HG03060 (cell line): ENCODE data around the gene PKIG.
"Not testable (repeated sequence)": the region's sequence is repeated elsewhere in the genome, so short reads cannot be mapped to it uniquely, and the experiment has no call there.

Source experiments
- ATAC-seq: cut with Tn5 transposase; IDR thresholded peaks from one replicate; pipeline ENCODE4 v1.9.1; 2021; ENCODE audit warnings: low read depth, moderate number of reproducible peaks; ENCODE audit not compliant: unreplicated experiment

PKIG gene

DNA sequence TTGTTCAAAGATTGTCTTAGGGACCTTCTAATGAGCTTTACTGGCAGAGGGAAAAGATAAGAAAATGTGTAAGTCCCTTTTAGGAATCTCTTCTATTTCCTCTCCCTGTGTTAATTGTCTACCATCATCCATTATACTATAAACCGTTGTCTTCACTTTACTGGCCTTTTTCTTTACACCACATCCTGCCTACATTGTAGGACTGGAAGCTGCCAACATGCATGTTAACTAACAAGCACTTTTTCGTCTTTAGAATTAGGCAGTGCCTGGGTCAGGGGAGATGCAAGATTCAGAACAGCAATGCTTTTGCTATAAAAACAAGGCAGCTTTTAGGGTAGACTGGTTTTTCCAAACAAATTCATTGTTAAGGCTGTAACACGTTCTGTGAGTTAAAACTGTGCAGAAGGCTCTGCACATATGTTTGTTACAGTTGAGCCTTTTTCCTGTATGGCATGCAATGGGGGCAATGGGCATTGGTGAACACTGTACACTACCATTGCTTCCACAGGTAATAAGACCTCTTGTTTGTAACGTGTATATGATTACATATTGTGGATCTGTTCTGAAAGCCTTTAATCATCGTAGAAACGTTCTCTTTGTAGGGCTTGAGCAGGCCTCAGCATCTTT lies 10.9 kb upstream of the PKIG start:
- no peak for ATAC-seq

DNA sequence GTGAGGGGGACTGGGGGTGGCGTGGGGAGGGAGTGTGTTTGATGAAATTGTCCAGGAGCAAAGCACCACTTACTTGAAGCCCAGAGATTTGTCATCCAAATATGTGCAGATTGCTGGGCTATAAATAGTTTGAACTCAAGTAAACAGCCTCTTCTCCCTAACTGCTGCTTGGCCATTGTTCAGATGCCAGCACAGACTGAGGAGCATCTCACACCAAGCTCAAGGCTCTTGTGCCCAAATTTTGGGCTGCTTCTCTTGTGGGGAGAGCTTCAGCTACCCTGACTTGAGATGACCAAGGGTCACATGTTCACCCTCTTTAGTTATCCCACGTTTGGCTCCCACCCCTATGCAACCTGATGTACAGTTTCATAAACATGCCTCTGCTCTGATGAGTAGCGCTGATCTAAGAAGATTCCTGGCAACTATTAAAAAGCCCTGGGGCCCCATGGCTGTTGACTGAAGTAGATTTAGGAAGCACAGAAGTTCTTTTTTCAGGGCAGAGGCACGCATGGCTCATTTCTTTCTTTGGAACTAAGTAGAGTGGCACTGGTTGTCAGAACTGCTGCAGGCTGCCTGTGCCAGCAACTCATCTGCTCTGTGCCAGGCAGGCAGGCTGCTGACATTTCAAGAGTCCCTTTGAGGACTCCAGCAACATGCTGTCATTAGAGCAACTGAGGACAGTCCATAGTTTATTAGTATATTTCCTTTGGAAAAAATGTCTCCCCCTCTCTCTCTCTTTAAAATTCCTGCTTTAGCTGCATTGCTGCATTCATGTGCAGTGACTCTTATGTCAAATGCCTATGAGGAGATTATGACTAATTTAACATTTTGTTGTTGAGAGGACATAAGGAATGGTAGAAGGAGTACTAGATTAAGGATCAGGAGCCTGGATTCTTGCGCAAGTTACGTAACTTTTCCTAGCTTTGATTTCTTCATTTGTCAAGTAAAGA lies 9.6 kb upstream of the PKIG start:
- no peak for ATAC-seq

DNA sequence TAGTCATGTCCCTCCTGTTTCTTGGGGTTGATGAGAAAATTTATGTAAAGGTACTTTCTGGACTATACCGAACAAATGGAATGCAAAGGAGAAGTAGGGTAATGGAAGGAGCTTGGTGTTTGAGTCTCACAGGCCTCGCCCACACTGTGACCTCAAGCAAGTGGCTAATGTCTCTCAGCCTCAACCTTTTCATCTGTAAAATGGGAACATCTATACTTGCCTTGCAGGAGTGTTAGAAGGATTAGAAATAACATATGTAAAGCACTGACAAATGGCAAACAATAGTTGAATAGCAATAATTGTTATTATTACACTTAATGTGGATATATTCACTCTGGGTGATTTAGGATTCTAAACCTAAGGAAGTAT lies 8.9 kb upstream of the PKIG start:
- no peak for ATAC-seq

- ATAC-seq, result no peak
These were observed 8.0 kb upstream of the PKIG start for GRCh38 chr20:44574372-44574771.

DNA sequence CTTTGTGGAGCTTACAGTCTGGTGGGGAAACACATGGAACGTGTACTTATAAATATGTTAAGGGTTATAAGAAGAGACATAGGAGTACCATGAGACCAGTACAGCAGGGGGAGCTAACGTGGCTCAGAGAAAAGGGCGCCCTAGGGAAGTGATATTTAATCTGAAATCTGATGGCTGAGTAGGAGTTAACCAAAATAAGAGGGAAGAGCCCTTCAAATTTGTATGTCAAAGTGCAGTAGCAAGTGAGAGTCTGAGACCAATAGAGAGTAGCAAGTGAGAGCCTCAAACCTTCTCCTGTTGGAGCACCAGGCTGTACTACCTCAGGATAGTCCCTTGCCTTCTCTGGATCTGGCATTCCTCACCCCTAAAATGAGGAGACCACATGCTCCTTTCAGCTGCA lies 6.1 kb upstream of the PKIG start:
- ATAC-seq, result no peak

DNA sequence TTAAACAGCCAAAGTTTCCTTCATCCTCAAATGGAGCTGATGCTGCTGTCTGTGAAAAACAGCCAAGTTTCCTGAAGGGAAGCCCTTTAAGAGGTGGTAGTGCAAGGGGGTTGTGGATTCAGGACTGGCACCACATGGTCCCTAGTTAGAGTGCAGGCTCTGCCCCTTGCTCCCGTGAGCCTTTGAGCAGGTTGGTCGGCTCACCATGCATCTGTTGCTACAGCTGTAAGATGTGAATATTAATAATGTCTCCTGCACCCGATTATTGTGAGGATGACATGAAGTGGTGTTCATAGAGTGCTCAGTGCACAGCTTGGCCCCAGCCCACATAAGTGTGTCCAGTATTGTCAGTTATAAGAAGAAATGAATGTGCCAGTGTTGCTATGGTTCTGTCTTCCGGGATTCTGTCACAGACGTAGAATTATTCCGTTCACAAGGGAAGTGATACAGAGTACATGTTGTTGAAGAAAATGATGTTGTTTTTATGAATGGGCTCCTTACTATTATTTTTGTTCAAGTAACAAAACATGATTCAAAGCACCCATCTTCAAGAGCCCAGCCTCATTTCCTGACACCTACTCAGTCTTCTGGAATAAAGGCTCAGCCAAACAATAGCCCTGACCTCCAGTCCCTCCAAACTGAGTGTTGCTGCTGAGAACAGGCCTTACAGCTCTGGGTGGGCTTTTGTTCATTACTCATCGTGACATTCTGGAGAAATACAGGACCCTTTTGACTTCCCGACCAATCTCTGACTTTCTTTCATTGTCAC lies 2.9 kb upstream of the PKIG start:
- ATAC-seq, result no peak

DNA sequence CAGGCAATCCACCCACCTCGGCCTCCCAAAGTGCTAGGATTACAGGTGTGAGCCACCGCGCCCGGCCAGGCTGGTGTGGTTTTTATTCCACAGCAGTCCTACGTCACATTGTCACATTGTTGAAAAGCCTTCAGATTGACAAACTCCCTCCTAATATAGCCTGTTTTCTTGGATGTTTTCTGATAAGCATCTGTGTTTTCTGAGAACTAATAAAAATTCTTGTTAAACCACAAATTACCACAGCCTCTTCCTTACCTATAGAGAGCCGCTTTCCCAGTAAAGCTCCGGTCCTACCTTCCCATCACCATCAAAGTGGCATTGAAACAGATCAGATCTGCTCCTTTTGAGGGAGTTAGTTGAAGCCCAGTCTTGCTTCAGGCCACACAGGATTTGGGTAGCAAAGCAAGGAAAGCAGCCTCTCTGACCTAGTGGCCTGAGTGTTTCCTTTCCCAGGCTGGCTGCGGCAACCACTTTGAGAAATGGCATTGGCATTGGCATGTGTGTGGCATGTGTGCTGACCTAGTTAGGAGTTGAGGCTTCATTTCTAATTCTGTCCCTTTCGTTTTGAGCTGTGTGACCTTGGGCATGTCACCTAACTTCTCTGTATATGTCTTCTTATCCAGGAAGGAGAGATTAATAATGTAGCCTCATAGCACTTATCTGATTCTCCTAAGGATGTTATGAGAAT lies 1.7 kb upstream of the PKIG start:
- no peak for ATAC-seq

- ATAC-seq, result no peak
These were observed 864 bp upstream of the PKIG start for GRCh38 chr20:44581515-44581914.

GRCh38 chr20:44583157-44583556 lies 778 bp downstream of the PKIG start:
- ATAC-seq, result no peak

- no peak for ATAC-seq
These were observed 1.8 kb downstream of the PKIG start for GRCh38 chr20:44584162-44584561.

DNA sequence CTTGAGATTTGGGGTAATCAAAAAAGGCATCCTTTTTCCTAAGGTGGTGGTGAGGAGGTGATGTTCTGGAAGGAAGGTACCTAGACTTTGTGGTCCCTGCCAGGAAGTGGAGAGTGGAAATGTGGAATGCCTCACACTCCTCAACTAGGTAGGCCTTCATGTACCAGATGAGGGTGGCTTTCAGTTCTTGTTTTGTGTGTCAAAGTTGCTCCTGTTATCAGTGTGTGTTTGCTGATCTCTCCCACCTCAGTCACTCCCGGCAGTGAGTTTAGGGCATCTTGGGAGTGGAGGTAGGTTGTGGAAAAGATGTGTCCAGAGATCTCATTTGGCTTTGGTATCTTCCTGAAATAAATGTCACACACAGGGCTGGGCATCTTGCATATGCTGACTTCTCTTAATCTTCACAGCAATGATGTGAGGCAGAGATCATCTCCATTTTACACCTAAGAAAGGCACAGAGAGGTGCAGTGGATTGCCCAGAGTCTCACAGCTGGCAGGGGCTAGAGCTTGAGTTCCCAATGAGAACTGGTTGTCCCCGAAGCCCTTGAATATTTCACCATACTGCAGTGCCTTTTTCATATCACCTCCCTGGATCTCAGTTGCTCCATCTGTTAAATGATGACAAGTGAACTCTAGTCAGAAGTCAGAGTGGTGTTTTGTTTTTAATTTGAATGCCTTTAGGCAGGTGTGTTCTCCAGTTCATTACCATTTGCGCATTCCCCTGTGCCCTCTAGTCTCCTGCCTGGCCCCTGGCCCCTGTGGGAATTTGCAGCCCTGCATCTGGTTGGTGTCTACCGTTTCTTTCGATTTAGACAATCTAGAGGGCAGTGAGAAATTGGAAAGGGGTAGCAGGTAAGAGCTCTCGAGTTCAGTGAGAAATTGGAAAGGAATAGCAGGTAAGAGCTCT lies 2.9 kb downstream of the PKIG start:
- ATAC-seq, result no peak

GRCh38 chr20:44586289-44586911 lies 4.0 kb downstream of the PKIG start:
- peak; percentile 64 for ATAC-seq

GRCh38 chr20:44587035-44587980 lies 4.9 kb downstream of the PKIG start:
- no peak for ATAC-seq

GRCh38 chr20:44588321-44588720 lies 5.9 kb downstream of the PKIG start:
- ATAC-seq, result not testable (repeated sequence)

- ATAC-seq, result no peak
These were observed 7.2 kb downstream of the PKIG start for GRCh38 chr20:44589537-44589936.

GRCh38 chr20:44590980-44591778 lies 8.8 kb downstream of the PKIG start:
- no peak for ATAC-seq

- no peak for ATAC-seq
These were observed 10.0 kb downstream of the PKIG start for GRCh38 chr20:44592366-44592765.
